Progenitor cell of endocrine pancreas (in vitro differentiated cells): ENCODE measurements around the gene DOCK2. TPM values are rescaled to one million over a fixed set of nuclear protein-coding genes. Genes with fewer than 3 reads are reported as not detected.

Experiments
- DNase-seq: peaks from one replicate; pipeline ENCODE4 v3.0.0; 2021; ENCODE audit warnings: low spot score; ENCODE audit not compliant: unreplicated experiment
- H3K27ac Mint-ChIP-seq: 2 replicates; pipeline ENCODE4 v1.8.0; 2021; ENCODE audit warnings: mild to moderate bottlenecking, moderate library complexity, mixed read lengths
- H3K27me3 Mint-ChIP-seq: 2 replicates; pipeline ENCODE4 v1.8.0; 2021; ENCODE audit warnings: mixed read lengths
- H3K36me3 Mint-ChIP-seq: 2 replicates; pipeline ENCODE4 v1.8.0; 2022; ENCODE audit warnings: mixed read lengths; ENCODE audit not compliant: insufficient read depth
- H3K4me1 Mint-ChIP-seq: 2 replicates; pipeline ENCODE4 v1.8.0; 2021; ENCODE audit warnings: low read depth, mixed read lengths
- H3K4me3 Mint-ChIP-seq: 2 replicates; pipeline ENCODE4 v1.8.0; 2021; ENCODE audit warnings: low read depth, mild to moderate bottlenecking, moderate library complexity, mixed read lengths
- H3K9me3 Mint-ChIP-seq: 2 replicates; pipeline ENCODE4 v1.8.0; 2021; ENCODE audit warnings: low read depth, mixed read lengths
- CTCF ChIP-seq: fragments of 200-600 bp; sonication (generic); IDR thresholded peaks from one replicate; pipeline ENCODE4 v1.5.0; 2021; ENCODE audit warnings: antibody characterized with exemption, mild to moderate bottlenecking; ENCODE audit not compliant: unreplicated experiment
- total RNA-seq: library from RNA; stranded (reverse); gene quantifications from 2 replicates; pipeline ENCODE4 v1.2.1, GENCODE V29; 2021

DOCK2 gene
- total RNA-seq, 1 donor from 2014 or later = not detected

GRCh38 chr5:169873642-169874041 is 236.6 kb downstream of the DOCK2 start:
- Mint-ChIP-seq H3K4me1 (no peaks in the 10 kb centered on the region), H3K27me3 (peaks cover 46% of the 10 kb centered on the region), H3K36me3 (no peaks in the 10 kb centered on the region), H3K4me3 (no peak overlapping the region), H3K27ac (no peak overlapping the region), H3K9me3 (no peaks in the 10 kb centered on the region)
- TF ChIP-seq CTCF = no peak
- no peak for DNase-seq

GRCh38 chr5:169874621-169875020 is 237.5 kb downstream of the DOCK2 start:
- DNase-seq = no peak
- H3K36me3 Mint-ChIP-seq = no peaks in the 10 kb centered on the region
- no peak overlapping the region for H3K4me3 Mint-ChIP-seq
- H3K27ac Mint-ChIP-seq = no peak overlapping the region
- H3K4me1 Mint-ChIP-seq = no peaks in the 10 kb centered on the region
- peaks cover 44% of the 10 kb centered on the region for H3K27me3 Mint-ChIP-seq
- no peaks in the 10 kb centered on the region for H3K9me3 Mint-ChIP-seq
- no peak for TF ChIP-seq CTCF

- H3K4me3 Mint-ChIP-seq = no peak overlapping the region
- H3K9me3 Mint-ChIP-seq = no peaks in the 10 kb centered on the region
- no peaks in the 10 kb centered on the region for H3K36me3 Mint-ChIP-seq
- H3K27me3 Mint-ChIP-seq = peaks cover 40% of the 10 kb centered on the region
- TF ChIP-seq CTCF = no peak
- no peaks in the 10 kb centered on the region for H3K4me1 Mint-ChIP-seq
- DNase-seq = no peak
- H3K27ac Mint-ChIP-seq = no peak overlapping the region
Measured at GRCh38 chr5:169875091-169875728, 238.1 kb downstream of the DOCK2 start.

DNA sequence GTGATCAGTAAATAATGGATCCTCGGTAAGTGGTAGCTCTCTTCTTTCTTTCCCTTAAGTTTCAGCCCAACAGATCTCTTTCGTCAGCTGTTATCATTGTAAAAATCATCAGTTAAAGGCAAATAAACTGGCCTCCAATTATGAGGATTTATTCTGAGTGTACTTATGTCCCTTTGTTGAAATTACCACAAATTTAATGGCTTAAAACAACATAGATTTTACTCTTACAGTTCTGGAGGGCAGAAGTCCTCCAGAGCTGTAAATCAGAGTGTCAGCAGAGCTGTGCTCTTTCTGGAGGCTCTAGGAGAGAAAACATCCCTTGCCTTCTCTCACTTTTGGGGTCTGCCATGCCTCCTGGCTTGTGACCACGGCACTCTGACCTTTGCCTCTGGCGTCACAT is 238.7 kb downstream of the DOCK2 start:
- H3K4me3 Mint-ChIP-seq = no peak overlapping the region
- no peaks in the 10 kb centered on the region for H3K36me3 Mint-ChIP-seq
- no peak for TF ChIP-seq CTCF
- H3K4me1 Mint-ChIP-seq = no peaks in the 10 kb centered on the region
- DNase-seq = no peak
- H3K9me3 Mint-ChIP-seq = no peaks in the 10 kb centered on the region
- no peak overlapping the region for H3K27ac Mint-ChIP-seq
- peaks cover 40% of the 10 kb centered on the region for H3K27me3 Mint-ChIP-seq

GRCh38 chr5:169876386-169876785 is 239.3 kb downstream of the DOCK2 start:
- H3K4me1 Mint-ChIP-seq = no peaks in the 10 kb centered on the region
- no peak overlapping the region for H3K4me3 Mint-ChIP-seq
- peaks cover 40% of the 10 kb centered on the region for H3K27me3 Mint-ChIP-seq
- no peaks in the 10 kb centered on the region for H3K9me3 Mint-ChIP-seq
- H3K36me3 Mint-ChIP-seq = no peaks in the 10 kb centered on the region
- no peak for DNase-seq
- no peak for TF ChIP-seq CTCF
- H3K27ac Mint-ChIP-seq = no peak overlapping the region
